ENCODE measurements around the gene PDK3.

GRCh38 chrX:24475480-24475879 is 10.4 kb downstream of the PDK3 start:
- TF ChIP-seq IRF3 (IDR thresholded peaks at IDR 0.05; ENCODE audit: low read depth, low read length) (no peak), NRF1 (IDR thresholded peaks at IDR 0.05; ENCODE audit: low read depth, low read length) (no peak), GABPA (IDR thresholded peaks at IDR 0.05; ENCODE audit: low read depth) (no peak), TAF1 (IDR thresholded peaks at IDR 0.05; ENCODE audit: borderline replicate concordance, low read depth, low read length) (no peak), NFIC (IDR thresholded peaks at IDR 0.05; ENCODE audit: borderline replicate concordance) (no peak), USF2 (IDR thresholded peaks at IDR 0.05; ENCODE audit: borderline replicate concordance, low read depth, low read length) (no peak)
- TF ChIP-seq, protein P1, sequence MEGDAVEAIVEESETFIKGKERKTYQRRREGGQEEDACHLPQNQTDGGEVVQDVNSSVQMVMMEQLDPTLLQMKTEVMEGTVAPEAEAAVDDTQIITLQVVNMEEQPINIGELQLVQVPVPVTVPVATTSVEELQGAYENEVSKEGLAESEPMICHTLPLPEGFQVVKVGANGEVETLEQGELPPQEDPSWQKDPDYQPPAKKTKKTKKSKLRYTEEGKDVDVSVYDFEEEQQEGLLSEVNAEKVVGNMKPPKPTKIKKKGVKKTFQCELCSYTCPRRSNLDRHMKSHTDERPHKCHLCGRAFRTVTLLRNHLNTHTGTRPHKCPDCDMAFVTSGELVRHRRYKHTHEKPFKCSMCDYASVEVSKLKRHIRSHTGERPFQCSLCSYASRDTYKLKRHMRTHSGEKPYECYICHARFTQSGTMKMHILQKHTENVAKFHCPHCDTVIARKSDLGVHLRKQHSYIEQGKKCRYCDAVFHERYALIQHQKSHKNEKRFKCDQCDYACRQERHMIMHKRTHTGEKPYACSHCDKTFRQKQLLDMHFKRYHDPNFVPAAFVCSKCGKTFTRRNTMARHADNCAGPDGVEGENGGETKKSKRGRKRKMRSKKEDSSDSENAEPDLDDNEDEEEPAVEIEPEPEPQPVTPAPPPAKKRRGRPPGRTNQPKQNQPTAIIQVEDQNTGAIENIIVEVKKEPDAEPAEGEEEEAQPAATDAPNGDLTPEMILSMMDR (IDR thresholded peaks at IDR 0.05), result no peak
- TF ChIP-seq, protein P2, sequence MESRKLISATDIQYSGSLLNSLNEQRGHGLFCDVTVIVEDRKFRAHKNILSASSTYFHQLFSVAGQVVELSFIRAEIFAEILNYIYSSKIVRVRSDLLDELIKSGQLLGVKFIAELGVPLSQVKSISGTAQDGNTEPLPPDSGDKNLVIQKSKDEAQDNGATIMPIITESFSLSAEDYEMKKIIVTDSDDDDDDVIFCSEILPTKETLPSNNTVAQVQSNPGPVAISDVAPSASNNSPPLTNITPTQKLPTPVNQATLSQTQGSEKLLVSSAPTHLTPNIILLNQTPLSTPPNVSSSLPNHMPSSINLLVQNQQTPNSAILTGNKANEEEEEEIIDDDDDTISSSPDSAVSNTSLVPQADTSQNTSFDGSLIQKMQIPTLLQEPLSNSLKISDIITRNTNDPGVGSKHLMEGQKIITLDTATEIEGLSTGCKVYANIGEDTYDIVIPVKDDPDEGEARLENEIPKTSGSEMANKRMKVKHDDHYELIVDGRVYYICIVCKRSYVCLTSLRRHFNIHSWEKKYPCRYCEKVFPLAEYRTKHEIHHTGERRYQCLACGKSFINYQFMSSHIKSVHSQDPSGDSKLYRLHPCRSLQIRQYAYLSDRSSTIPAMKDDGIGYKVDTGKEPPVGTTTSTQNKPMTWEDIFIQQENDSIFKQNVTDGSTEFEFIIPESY (IDR thresholded peaks at IDR 0.05; ENCODE audit: borderline replicate concordance, low read depth), result no peak
- TF ChIP-seq, protein P3, sequence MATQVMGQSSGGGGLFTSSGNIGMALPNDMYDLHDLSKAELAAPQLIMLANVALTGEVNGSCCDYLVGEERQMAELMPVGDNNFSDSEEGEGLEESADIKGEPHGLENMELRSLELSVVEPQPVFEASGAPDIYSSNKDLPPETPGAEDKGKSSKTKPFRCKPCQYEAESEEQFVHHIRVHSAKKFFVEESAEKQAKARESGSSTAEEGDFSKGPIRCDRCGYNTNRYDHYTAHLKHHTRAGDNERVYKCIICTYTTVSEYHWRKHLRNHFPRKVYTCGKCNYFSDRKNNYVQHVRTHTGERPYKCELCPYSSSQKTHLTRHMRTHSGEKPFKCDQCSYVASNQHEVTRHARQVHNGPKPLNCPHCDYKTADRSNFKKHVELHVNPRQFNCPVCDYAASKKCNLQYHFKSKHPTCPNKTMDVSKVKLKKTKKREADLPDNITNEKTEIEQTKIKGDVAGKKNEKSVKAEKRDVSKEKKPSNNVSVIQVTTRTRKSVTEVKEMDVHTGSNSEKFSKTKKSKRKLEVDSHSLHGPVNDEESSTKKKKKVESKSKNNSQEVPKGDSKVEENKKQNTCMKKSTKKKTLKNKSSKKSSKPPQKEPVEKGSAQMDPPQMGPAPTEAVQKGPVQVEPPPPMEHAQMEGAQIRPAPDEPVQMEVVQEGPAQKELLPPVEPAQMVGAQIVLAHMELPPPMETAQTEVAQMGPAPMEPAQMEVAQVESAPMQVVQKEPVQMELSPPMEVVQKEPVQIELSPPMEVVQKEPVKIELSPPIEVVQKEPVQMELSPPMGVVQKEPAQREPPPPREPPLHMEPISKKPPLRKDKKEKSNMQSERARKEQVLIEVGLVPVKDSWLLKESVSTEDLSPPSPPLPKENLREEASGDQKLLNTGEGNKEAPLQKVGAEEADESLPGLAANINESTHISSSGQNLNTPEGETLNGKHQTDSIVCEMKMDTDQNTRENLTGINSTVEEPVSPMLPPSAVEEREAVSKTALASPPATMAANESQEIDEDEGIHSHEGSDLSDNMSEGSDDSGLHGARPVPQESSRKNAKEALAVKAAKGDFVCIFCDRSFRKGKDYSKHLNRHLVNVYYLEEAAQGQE (IDR thresholded peaks at IDR 0.05; ENCODE audit: low read depth, low read length), result no peak
- TF ChIP-seq, protein P4, sequence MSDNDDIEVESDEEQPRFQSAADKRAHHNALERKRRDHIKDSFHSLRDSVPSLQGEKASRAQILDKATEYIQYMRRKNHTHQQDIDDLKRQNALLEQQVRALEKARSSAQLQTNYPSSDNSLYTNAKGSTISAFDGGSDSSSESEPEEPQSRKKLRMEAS (IDR thresholded peaks at IDR 0.05; ENCODE audit: low read depth), result no peak

All from SK-N-SH (cell line).